Right lobe of liver (tissue), 4 donors: ENCODE measurements around the gene TRAPPC3.

Experiments used
- POLR2A ChIP-seq: fragments of 450-650 bp; IDR thresholded peaks from one replicate; pipeline ENCODE4 v1.6.1; 2017; ENCODE audit warnings: antibody characterized with exemption, mild to moderate bottlenecking
- TF ChIP-seq, protein P1 (sequence below), 4 donors: fragments of 200-600 bp in 3 of 4; fragments of 450-650 bp in 1 of 4; IDR thresholded peaks; one replicate each; pipeline versions ENCODE4 v1.5.1 to v1.8.0; 2016 to 2022; ENCODE audit warnings: antibody characterized with exemption in 4 of 4, mild to moderate bottlenecking in 2 of 4
- donor health status: DM: no; HTN: no; CAD: no.
- donor health status: DM: no; HTN: no; CAD: no.
- donor health status: DM: no; HTN: yes; CAD: no.

GRCh38 chr1:36135796-36136195 lies 13.5 kb downstream of the TRAPPC3 start:
- TF ChIP-seq, protein P1, sequence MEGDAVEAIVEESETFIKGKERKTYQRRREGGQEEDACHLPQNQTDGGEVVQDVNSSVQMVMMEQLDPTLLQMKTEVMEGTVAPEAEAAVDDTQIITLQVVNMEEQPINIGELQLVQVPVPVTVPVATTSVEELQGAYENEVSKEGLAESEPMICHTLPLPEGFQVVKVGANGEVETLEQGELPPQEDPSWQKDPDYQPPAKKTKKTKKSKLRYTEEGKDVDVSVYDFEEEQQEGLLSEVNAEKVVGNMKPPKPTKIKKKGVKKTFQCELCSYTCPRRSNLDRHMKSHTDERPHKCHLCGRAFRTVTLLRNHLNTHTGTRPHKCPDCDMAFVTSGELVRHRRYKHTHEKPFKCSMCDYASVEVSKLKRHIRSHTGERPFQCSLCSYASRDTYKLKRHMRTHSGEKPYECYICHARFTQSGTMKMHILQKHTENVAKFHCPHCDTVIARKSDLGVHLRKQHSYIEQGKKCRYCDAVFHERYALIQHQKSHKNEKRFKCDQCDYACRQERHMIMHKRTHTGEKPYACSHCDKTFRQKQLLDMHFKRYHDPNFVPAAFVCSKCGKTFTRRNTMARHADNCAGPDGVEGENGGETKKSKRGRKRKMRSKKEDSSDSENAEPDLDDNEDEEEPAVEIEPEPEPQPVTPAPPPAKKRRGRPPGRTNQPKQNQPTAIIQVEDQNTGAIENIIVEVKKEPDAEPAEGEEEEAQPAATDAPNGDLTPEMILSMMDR (IDR thresholded peaks at IDR 0.05) = no peak
- TF ChIP-seq POLR2A = no peak
